Epidermal melanocyte (primary cell): Measurements from ENCODE around the gene PACSIN2.

Source experiments
- DNase-seq: peaks from one replicate; pipeline ENCODE4 v3.0.0; 2011; ENCODE audit warnings: low spot score; ENCODE audit not compliant: insufficient read length

The PACSIN2 gene

GRCh38 chr22:42884616-42885375 is 130.2 kb downstream of the PACSIN2 start:
- no peak for DNase-seq

DNA sequence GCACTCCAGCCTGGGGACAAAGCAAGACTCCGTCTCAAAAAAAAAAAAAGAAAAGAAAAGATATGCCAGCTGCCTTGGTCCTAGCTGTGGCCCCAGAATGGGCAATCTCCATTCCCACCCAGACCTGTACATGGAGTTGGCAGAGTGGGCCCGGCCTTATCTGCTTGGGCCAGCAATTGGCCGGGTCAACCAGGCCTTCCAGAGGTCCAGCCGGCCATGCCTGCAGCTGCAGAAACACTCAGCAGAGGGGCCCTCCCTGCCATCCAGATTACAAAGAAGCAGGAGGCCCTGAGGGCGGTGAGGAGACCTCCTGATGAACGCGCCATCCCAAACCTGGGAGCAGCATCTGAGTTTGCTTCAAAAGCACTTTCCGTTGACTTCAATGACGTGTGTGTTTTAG is 131.0 kb downstream of the PACSIN2 start:
- no peak for DNase-seq

- DNase-seq, result no peak
Measured at GRCh38 chr22:42883121-42883520, 131.8 kb downstream of the PACSIN2 start.

DNA sequence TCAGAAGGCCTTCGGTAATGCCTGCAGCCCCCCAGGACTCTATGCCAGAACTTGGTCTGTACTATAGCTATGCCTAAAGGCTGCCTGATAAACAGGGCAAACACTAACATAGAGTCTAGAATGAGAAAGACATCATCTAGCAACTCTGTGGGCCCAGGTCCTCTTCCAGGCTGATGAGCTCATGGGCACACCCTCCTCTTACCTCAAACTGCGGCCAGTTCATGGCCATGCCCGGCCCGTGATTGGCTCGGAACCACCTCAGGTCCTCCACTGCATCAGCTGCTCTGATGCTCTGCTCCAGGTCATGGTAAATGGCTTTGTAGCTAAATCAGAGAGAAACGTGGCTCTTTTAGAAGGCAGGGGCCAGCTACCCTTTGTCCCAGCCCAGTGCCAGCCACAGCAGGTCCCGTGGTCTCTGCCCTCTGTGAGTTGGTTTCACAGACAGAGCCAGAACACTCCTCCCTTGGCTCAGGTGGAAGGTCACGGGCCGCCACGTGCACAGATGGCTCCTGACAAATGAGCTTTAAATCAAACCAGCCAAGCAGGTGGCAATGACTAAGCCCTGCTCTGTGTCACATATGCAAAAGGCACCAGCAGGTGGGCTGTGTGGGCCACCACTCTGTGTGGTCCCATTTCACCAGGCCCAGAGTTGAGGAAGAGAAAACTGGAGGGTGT is 132.8 kb downstream of the PACSIN2 start:
- DNase-seq, result no peak

- no peak for DNase-seq
Measured at GRCh38 chr22:42881298-42881697, 133.7 kb downstream of the PACSIN2 start.

DNA sequence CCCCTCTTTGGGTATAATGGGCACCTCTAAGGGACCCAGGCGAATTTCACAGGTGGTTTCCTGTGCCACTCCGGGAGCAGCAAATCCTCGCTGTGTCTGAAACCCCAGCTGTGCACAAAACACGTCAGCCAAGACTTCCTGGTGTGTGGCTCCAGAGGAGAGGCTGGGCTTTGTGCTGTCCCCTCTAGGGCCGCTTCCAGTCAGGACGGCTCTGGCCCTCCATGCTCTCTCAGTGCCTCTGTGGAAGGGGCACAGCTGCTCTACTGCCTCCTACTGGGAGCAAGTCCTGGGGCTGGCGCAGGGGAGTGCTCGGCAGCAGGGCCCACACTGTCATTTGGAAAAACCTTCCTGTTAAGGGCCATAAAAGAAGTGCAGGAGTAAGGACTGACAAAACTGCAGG is 134.1 kb downstream of the PACSIN2 start:
- DNase-seq, result no peak

GRCh38 chr22:42879371-42880021 is 135.5 kb downstream of the PACSIN2 start:
- no peak for DNase-seq

DNA sequence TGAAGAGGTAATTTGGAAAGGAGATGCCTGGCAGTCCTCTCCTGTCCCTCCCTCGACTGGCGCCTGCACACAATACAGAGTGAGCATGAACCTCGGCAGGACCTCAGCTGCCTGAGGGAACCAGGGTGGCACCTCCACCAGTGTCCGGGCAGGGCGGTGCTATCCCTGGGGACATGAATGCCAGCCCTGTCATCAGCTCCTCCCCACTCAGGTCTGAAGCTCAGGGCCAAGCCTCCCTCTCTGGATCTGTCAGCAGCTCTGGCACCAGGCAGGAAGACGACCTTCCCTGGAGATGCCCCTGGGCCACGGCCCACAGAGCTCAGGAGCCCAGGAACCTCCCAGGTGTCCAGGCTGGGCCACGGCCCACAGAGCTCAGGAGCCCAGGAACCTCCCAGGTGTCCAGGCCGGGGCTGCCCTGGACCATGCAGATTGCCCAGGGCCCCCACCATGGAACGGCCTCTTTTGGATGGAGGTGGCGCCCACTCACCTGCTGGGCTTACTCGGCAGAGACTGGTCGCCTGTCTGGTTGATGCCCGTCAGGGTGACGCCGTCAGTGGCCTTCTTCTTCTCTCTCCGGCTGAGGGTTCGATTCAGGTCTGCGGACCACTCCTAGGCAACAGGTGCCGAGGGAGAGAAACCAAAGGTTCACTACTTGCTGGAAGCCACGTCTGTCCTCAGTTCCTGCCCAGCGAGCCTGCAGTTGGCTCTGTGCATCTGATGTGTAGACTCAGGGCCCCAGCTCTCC is 136.2 kb downstream of the PACSIN2 start:
- no peak for DNase-seq

- no peak for DNase-seq
Measured at GRCh38 chr22:42877597-42878340, 137.2 kb downstream of the PACSIN2 start.

DNA sequence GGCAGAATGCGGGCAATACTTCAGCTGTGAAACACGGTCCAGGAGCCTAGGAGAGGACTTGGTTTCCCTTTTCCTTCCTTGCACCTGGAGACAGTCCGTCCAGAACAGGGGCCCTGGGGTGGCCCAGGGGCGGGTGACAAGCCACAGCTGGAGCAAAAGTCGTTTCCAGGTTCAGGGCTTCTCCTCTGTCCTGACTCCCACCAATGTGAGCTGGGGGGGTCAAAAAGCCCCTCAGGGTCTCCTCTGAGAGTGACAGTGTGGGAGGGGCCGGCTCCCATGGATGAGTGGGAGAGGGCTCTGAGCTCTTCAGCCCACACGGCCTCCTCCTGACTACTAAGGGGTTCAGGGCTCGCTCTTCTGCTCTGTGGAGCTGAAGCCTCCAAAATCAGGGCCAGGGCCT is 137.8 kb downstream of the PACSIN2 start:
- no peak for DNase-seq

GRCh38 chr22:42876041-42876440 is 138.9 kb downstream of the PACSIN2 start:
- DNase-seq, result no peak

DNA sequence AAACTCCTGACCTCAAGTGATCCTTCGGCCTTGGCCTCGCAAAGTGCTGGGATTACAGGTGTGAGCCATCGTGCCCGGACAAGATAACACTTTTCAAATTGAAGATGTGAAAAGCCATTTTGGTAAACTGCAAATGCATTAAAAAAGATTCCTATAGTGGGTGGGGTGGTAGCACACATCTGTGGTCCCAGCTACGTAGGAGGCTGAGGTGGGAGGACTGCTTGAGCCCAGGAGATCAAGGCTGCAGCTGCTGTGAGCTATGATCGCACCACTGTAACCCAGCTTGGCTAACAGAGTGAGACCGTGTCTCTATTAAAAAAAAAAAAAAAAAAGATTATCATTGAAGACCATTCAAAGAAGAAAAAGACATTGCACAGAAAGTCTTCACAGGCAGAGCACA is 140.9 kb downstream of the PACSIN2 start:
- DNase-seq, result no peak

DNA sequence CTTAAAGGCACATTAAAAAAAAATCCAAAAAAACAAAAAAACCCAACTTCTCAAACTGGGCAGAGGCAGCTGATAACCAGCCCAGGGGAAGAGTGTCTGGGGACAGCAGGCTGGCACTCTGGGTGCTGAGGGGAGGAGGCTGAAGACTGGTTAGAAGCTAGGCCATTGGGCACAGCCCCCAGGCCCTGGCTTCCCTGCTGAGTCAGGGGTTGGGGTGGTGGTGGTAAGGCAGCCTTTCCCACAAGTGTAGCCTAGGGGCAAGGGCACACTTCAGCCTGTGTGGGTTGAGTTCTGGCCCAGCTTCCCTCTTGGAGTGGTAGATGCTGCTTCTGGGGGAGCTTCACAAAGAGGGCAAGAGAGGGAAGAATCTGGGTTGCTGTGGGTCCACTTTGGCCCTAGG is 141.6 kb downstream of the PACSIN2 start:
- no peak for DNase-seq

GRCh38 chr22:42872821-42873220 is 142.1 kb downstream of the PACSIN2 start:
- no peak for DNase-seq

DNA sequence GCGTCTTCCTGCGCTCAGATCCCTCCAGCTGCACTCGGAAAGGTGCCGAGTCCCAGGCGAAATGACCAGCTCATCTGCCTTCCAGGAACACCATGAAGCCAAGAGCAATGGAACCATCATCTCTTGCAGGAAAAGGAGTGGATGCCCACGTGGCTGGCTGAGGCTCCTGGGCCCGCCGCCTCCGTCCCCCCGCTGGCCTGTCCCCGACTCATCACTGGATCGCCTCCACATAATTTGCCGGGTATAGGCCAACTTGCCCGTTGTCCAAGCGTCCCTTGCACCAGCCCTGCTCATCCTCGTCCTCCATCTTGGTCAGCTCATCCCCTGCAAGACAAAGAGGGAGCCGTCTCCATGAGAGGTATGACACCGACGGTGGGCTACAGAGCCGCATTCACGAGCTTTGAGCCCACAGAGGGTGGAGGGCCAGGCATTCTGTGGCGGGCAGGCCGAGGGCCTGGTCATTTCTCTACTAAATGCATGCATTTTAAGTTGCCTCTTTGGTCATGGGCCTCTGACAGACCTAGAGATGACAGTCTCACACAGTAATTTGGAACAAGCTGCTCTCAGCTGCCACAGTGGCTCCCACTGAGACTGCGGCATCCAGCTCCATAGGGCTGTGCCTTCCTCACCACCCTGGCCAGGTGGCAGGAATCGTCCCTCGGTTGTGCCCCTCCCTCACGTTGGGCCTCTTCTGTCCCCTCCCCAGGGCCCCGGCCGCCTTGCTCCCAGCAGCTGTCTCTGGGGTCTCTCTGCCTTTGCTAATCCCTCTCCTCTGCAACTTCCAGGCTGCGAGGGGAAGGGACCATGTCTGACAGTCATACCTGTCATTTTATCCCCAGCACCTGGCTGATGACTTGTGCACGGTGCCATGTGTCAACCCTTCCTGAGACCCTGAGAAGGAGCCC is 143.6 kb downstream of the PACSIN2 start:
- DNase-seq, result no peak

DNA sequence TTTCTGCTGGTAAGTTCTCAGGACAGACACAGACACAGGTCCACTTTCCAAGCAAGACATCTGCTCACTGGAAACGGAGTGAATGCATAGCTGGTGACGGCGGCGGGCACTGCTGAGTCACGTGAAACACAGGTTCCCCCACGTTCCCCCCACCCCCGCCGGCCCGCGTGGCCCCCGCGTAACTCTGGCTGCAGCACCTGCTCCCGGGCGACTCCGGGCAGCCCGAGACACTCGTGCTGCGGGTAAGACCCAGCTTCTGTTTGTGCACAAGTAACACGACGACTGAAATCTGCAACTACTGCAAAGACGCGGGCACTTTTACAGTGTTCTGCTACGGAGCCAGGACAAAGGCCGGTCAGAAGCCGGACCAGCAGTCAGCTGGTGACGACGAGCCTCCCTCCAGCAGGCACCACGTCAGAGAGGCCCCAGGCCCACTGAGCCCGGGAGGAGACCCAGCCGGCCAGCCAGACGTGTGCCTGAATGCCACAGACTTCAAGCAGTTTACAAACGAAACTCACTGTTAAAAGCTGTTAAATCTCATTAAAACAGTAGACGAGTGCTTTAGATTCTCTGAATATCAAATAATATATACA is 145.0 kb downstream of the PACSIN2 start:
- no peak for DNase-seq

DNA sequence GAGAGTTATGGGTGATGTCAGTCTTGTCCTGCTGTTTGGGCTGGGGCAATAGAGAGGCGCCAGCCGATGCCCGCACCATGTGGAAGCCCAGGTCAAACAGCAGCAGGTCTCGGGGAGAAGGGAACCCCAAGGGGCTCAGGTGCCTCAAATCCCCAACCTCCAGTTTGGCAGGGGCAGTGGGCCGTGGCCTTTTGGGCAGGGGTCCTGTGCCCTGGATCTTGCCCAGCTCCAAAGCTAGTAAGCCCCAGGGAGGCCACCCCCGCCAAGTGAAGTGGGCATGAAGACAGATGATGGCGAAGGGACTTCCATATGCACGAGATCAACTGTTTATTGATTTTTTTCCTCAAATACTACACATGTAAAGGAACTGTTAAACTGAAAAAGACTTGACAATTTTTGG is 145.5 kb downstream of the PACSIN2 start:
- DNase-seq, result no peak

DNA sequence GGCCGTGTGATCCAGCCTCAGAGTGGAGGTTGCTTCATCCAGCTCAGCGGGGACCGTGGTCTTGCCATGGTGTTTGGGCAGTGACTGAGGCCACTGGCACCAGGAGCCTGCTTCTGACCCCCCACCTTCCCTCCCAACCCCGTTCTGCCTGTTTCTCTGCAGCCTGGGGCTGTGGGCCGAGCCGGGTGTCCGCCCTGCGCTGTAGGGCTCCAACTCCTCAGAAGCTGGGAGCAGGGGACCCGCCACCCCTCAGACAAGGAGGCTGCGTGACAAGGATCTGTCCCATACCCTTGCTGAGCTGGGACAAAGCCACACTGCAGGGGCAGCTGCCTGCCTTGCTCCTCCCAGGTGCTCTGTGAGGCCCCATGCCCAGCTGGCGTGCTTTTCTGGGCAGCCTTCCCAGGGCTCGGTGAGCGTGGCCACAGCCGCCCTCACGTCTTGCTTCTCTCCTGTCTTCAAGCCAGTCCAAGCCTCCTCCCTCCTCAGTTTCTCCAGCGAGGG is 146.1 kb downstream of the PACSIN2 start:
- DNase-seq, result no peak

GRCh38 chr22:42866100-42866499 is 148.8 kb downstream of the PACSIN2 start:
- DNase-seq, result no peak

GRCh38 chr22:42865536-42865935 is 149.4 kb downstream of the PACSIN2 start:
- no peak for DNase-seq
